ENCODE measurements around the gene NDUFB3. TPM values are rescaled to one million over a fixed set of nuclear protein-coding genes. Genes with fewer than 3 reads are reported as not detected.

Gene NDUFB3
- total and polyA plus RNA-seq, 10 of the 15 experiments (the other 5 are each of a cell fraction or from before 2014, with no cell fraction given): 115 to 1,059 (median 187) TPM

DNA sequence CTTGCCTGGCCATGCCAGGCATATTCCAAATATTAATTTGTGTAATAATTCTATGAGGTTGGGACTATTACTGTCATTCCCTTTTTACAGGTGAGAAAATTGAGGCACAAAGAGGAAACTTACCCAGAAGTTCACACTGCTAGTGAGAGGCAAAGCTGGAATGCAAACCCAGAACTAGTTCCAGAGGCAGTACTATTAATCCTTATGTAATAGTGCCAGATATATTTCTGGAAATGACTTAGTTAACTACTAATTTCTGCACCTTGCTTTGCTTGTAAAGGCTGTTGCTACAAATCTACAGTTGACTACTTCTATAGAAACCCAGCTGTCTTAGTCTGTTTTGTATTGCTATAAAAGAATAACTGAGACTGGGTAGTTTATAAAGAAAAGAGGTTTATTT is 38.8 kb downstream of the NDUFB3 start:
- Histone ChIP-seq H3K4me2 (ENCODE audit: control insufficient read depth, insufficient read depth) (no peak overlapping the region), H3K4me1 (ENCODE audit: control insufficient read depth, insufficient read depth, low read length) (peaks cover 6% of the 10 kb centered on the region; the same call in 1 of the 2 replicates), H3K79me2 (ENCODE audit: control insufficient read depth, insufficient read depth, low read length) (peaks cover 15% of the 10 kb centered on the region), H3K9ac (ENCODE audit: control insufficient read depth, insufficient read depth, low read length) (no peak overlapping the region), H3K9me3 (replicated peaks; ENCODE audit: control insufficient read depth, insufficient read depth, low read length) (no peaks in the 10 kb centered on the region), H3K4me3 (no peak overlapping the region), H3K36me3 (ENCODE audit: control insufficient read depth in 2 of 2, insufficient read depth in 2 of 2, low read length in 1 of 2) (no peaks in the 10 kb centered on the region), H2AFZ (ENCODE audit: control insufficient read depth, low read depth, low read length) (no peak overlapping the region), H3K27me3 (replicated peaks in 1 of 2; ENCODE audit: control insufficient read depth in 2 of 2, insufficient read depth in 2 of 2, low read length in 1 of 2) (no peaks in the 10 kb centered on the region), H4K20me1 (ENCODE audit: control insufficient read depth, insufficient read depth) (no peaks in the 10 kb centered on the region), H3K27ac (ENCODE audit: control insufficient read depth, insufficient read depth) (no peak overlapping the region)
- DNase-seq (ENCODE audit: low read depth, low spot score) (no peak), ATAC-seq (no peak), FAIRE-seq (no peak)
- ChIA-PET RAD21 (ENCODE audit: unreplicated experiment) (no interaction called here), POLR2A (interaction anchor here (0.8 kb wide), 1 partner anchor 40 kb away, joined by 3 read pairs; no protein-coding TSS in a partner anchor), SMC1A (ENCODE audit: uncharacterized antibody, unreplicated experiment) (interaction anchor here (0.6 to 1.2 kb wide), 5 partner anchors 10 to 204 kb away, joined by 3 read pairs; no protein-coding TSS in a partner anchor), CTCF (interaction anchor here (2.5 kb wide), 1 partner anchor 47 kb away, joined by 8 read pairs; no protein-coding TSS in a partner anchor)
- intact Hi-C loops (cut with micrococcal nuclease; ENCODE audit: unreplicated experiment): no loop called here
- BruUV-seq (replicated peaks): no TSS peak
- TF ChIP-seq TBL1XR1 (IDR thresholded peaks at IDR 0.05; ENCODE audit: low read depth, low read length): no peak
- TF ChIP-seq SMAD5 (IDR thresholded peaks at IDR 0.05; ENCODE audit: low read depth): no peak
- no peak for TF ChIP-seq SP1 (IDR thresholded peaks at IDR 0.05; ENCODE audit: low read depth, low read length)
- TF ChIP-seq BCL11A (IDR thresholded peaks at IDR 0.05; ENCODE audit: low read depth, low read length): no peak
- TF ChIP-seq GATAD2B (conservative IDR thresholded peaks at IDR 0.05; ENCODE audit: low read depth): no peak
- TF ChIP-seq SUPT20H (IDR thresholded peaks at IDR 0.05; ENCODE audit: borderline replicate concordance, control insufficient read depth, low read depth, low read length): no peak
- TF ChIP-seq SREBF2 (IDR thresholded peaks at IDR 0.05; ENCODE audit: low read length): no peak
- no peak for TF ChIP-seq SIX5 (IDR thresholded peaks at IDR 0.05; ENCODE audit: low read depth, low read length, severe bottlenecking)
- no peak for TF ChIP-seq MTA3 (IDR thresholded peaks at IDR 0.05; ENCODE audit: borderline replicate concordance, low read length)
- TF ChIP-seq, protein P1, sequence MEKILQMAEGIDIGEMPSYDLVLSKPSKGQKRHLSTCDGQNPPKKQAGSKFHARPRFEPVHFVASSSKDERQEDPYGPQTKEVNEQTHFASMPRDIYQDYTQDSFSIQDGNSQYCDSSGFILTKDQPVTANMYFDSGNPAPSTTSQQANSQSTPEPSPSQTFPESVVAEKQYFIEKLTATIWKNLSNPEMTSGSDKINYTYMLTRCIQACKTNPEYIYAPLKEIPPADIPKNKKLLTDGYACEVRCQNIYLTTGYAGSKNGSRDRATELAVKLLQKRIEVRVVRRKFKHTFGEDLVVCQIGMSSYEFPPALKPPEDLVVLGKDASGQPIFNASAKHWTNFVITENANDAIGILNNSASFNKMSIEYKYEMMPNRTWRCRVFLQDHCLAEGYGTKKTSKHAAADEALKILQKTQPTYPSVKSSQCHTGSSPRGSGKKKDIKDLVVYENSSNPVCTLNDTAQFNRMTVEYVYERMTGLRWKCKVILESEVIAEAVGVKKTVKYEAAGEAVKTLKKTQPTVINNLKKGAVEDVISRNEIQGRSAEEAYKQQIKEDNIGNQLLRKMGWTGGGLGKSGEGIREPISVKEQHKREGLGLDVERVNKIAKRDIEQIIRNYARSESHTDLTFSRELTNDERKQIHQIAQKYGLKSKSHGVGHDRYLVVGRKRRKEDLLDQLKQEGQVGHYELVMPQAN (conservative IDR thresholded peaks at IDR 0.05): no peak
- TF ChIP-seq, protein P2, sequence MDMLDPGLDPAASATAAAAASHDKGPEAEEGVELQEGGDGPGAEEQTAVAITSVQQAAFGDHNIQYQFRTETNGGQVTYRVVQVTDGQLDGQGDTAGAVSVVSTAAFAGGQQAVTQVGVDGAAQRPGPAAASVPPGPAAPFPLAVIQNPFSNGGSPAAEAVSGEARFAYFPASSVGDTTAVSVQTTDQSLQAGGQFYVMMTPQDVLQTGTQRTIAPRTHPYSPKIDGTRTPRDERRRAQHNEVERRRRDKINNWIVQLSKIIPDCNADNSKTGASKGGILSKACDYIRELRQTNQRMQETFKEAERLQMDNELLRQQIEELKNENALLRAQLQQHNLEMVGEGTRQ (IDR thresholded peaks at IDR 0.05; ENCODE audit: borderline replicate concordance, low read depth, low read length): no peak
- no peak for TF ChIP-seq KDM1A (IDR thresholded peaks at IDR 0.05; ENCODE audit: borderline replicate concordance)
- TF ChIP-seq MYB (IDR thresholded peaks at IDR 0.05; ENCODE audit: borderline replicate concordance, low read depth, low read length): no peak
- in situ Hi-C loops (cut with MboI): no loop called here
